ENCODE measurements around the gene TFF2.

Gene TFF2

GRCh38 chr21:42384156-42384945 is 33.6 kb upstream of the TFF2 start:
- no peak for DNase-seq

GRCh38 chr21:42383331-42383730 is 32.5 kb upstream of the TFF2 start:
- DNase-seq = no peak

- DNase-seq = no peak
These were observed 32.1 kb upstream of the TFF2 start for GRCh38 chr21:42382915-42383314.

GRCh38 chr21:42381347-42381984 is 30.7 kb upstream of the TFF2 start:
- DNase-seq = peak; percentile 68

DNA sequence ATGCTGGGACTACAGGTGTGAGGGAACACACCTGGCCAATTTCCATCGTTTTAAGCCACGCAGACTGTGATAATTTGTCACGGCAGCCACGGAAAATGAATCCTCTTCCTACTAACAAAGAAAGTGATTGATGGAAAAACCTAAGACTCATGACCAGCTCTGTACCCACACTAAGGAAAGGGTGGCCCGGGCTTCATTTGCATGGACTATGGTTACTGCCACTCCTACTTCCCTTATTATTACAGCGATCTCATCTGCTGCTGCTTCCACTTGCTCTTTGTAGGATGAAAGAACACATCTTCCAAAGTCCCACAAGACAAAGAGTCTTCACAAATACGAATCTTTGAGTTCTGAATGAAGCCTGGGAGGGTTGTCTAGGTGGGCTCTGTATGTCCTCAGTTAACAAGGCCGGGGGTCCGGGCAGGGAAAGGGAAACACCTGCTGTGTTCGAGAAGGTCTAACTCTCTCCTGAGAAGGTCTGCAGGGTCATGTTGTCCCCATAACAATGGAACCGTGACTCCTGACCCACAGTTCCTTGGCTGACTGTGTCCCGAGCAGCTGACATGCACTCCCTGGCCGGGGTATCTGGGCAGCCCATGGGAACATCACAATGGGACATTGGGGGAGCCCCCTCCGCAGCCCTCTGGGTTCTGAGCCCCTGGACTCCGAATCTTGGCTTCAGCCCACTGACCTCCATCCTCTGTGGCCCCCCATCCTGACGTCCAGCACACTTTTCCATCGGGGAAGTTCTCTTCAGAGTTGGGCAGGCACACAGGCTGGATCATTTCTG is 28.8 kb upstream of the TFF2 start:
- no peak for DNase-seq

GRCh38 chr21:42378418-42378817 is 27.6 kb upstream of the TFF2 start:
- DNase-seq = no peak

DNA sequence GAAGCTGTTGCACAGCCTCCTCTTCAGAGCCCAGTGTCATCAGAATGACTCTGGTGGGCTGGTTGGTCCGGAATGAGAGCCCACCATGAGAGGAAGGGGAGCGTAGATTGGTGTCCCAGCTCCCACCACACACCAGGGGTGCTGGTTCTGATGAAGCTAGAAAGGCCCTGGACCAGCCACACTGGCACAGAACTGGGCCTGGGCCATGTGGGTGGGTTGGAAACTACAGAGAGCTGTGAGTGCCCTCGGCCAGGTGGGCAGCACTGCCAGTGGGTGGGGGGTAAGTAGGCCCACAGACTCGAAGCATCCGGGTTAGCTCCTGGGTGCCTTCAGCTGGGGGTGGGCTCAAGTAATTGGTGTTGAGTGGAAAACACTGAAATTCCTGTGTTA is 27.2 kb upstream of the TFF2 start:
- DNase-seq = no peak

DNA sequence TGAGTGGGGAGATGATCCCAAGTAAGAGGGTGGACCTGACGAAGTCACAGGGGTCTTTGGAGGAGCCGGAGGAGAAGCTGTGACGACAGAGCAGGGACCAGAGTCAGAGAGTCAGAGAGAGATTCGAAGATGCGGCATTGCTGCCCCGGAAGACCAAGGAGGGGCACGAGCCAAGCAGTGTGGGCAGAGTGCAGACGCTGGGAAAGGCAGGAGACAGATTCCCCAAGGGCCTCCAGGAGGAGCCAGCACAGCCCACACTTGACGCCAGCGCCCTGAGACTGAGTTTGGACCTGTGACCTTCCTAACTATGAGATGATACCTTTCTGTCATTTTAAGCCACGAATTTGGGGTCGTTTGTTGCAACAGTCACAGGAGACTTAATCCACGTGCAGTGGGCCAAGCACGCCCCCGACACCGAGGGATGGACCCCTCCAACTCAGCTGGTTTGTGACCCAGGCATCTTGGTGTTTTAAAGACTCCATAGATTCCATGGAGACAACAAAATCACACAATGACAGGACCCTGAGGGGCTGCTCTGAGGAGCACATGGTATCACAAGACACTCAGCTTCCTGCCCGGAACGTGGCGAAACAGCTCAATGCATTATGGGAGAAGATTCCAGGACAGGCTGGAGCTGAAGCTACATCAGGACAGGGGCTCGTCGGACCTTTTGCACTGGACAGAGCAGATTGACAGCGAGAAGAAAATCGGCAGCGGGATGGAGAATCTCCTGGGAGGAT is 26.6 kb upstream of the TFF2 start:
- DNase-seq = no peak

GRCh38 chr21:42376338-42376982 is 25.7 kb upstream of the TFF2 start:
- DNase-seq = no peak

DNA sequence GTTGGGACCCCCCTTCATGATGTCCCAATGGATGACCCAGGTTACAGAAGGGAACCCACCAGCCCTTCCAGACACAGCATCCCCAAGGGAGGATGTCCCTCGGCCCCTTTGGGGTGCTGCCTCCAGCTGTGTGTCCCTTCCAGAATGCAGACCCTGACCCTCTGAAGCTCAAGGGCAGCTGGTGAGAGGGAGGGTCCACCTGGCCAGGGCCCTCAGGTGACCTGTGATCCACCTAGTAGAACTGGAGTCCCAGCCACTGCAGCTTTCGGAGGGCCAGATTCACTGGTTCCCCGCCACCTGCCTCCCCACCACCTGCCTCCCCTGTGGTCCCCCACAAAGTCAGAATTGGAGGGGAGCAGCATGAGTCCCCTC is 25.2 kb upstream of the TFF2 start:
- no peak for DNase-seq

- no peak for DNase-seq
These were observed 24.7 kb upstream of the TFF2 start for GRCh38 chr21:42375506-42375905.

- no peak for DNase-seq
These were observed 24.2 kb upstream of the TFF2 start for GRCh38 chr21:42374864-42375499.

GRCh38 chr21:42374457-42374856 is 23.7 kb upstream of the TFF2 start:
- no peak for DNase-seq

DNA sequence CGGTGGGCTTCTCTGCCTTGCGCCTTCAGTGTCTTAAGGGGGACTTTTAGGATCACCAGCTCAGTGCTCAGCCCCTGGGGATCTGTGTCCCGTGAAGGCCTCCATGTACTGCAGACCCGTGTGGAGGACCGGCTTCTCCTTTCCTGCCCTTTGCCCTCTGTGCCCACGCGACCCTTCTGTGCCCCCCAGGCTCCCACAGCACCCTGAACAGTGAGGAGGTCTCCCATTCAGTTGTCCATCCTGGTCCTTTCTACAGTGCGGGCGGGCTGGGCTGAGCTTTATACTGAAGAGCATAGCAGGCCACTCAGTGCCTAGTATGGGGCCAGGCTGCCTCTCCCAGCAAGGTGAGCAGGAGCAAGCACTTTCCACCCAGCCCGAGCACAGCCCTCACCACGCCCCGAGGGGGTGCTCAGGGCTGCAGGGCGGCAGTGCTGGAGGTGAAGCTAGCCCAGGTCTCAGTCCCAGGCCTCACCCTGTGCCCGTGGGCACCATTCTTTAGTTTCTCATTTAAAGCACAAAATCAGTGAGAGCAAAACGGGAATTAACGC is 23.2 kb upstream of the TFF2 start:
- no peak for DNase-seq

GRCh38 chr21:42373196-42373907 is 22.6 kb upstream of the TFF2 start:
- no peak for DNase-seq

- no peak for DNase-seq
These were observed 20.3 kb upstream of the TFF2 start for GRCh38 chr21:42370894-42371654.

DNA sequence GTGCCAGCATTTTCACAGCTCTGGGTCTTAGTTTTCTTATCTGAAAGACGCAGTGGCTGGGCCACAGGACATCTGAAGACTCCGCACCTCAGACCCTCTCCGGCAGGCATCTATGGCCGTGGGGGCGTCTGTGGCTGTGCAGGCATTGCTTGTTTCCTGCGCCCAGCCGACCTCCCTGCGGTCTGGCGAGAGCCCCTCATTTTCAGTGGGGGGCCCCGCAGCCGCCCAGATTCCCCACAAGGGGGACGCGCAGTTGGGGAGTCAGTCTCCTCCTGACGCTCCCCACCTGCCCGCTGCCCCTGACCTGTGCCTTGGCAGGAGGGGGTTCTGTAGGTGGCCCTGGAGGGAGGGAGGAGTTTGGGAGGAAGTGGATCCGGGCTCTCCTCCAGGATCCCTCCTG is 19.0 kb upstream of the TFF2 start:
- no peak for DNase-seq

GRCh38 chr21:42367367-42368165 is 16.8 kb upstream of the TFF2 start:
- DNase-seq = no peak

GRCh38 chr21:42366292-42367010 is 15.7 kb upstream of the TFF2 start, which contains the start of gene TFF1:
Gene TFF1, minus strand, starts transcription at chr21:42366535. Its CDS starts 40 bp downstream, at chr21:42366495.
- DNase-seq = no peak

Data from CD4-positive, alpha-beta T cell treated with Interleukin-17A for 1 hour (primary cell).